Measurements from ENCODE around the gene ABO. TPM values are rescaled to one million over a fixed set of nuclear protein-coding genes. Genes with fewer than 3 reads are reported as not detected.

The ABO gene
- total and polyA plus RNA-seq, 4 donors: 3.9 to 23.0 (median 9.3) TPM

DNA sequence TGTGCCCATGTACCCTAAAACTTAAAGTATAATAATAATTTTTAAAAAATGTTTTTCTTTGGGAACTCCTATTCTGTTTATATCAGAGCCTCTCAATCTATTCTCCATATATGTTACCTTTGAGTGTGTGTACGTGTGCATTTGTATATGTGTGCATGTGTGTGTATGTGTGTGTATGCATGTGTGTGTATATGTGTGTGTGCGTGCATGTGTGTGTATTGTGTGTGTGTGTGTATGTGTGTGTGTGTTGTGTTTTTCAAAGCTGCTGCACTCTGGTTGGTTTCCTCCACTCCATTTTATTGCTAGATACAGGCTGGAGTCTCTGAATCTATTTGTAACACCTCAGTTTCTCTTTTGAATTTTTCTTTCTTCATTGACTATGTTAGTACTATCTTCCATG lies 41.0 kb upstream of the ABO start:
- Histone ChIP-seq H3K36me3 (ENCODE audit: control insufficient read depth in 4 of 4, insufficient read depth in 4 of 4, low read length in 4 of 4) (no peaks in the 10 kb centered on the region), H3K9me3 (ENCODE audit: control insufficient read depth in 4 of 4, insufficient read depth in 3 of 4, low read length in 3 of 4) (no peaks in the 10 kb centered on the region), H3K4me3 (no peak overlapping the region), H3K9ac (ENCODE audit: insufficient read depth in 1 of 2, low read length in 2 of 2) (no peak overlapping the region), H3K4me1 (ENCODE audit: control insufficient read depth in 5 of 5, insufficient read depth in 5 of 5, low read length in 5 of 5) (no peaks in the 10 kb centered on the region), H3K27ac (ENCODE audit: low read depth in 1 of 2, low read length in 1 of 2) (no peak overlapping the region), H3K27me3 (ENCODE audit: control insufficient read depth in 3 of 3, insufficient read depth in 3 of 3, low read length in 2 of 3) (no peaks in the 10 kb centered on the region)
- ATAC-seq (ENCODE audit: insufficient read depth, low FRiP score): no peak
- 81 to 83% methylated on average over 2 of the region's 2 CpGs for WGBS, 2 donors
- TF ChIP-seq CTCF (IDR thresholded peaks at IDR 0.05; ENCODE audit: control extremely low read depth, extremely low read depth): no peak
- no peak for DNase-seq

- WGBS, 2 donors: 83 to 90% methylated on average over 6 of the region's 6 CpGs
- H3K27me3 ChIP-seq (ENCODE audit: control insufficient read depth in 3 of 3, insufficient read depth in 3 of 3, low read length in 2 of 3): peaks cover 0 to 2% (median 0%) of the 10 kb centered on the region in 3 donors
- no peak for DNase-seq
- H3K36me3 ChIP-seq (ENCODE audit: control insufficient read depth in 4 of 4, insufficient read depth in 4 of 4, low read length in 4 of 4): no peaks in the 10 kb centered on the region
- no peaks in the 10 kb centered on the region for H3K4me1 ChIP-seq (ENCODE audit: control insufficient read depth in 5 of 5, insufficient read depth in 5 of 5, low read length in 5 of 5)
- H3K9me3 ChIP-seq (ENCODE audit: control insufficient read depth in 4 of 4, insufficient read depth in 3 of 4, low read length in 3 of 4): peaks cover 0 to 2% (median 0%) of the 10 kb centered on the region in 4 donors
- ATAC-seq (ENCODE audit: insufficient read depth, low FRiP score): no peak
- no peak overlapping the region for H3K9ac ChIP-seq (ENCODE audit: insufficient read depth in 1 of 2, low read length in 2 of 2)
- H3K27ac ChIP-seq (ENCODE audit: low read depth in 1 of 2, low read length in 1 of 2): no peak overlapping the region
- TF ChIP-seq CTCF (IDR thresholded peaks at IDR 0.05; ENCODE audit: control extremely low read depth, extremely low read depth): no peak
- no peak overlapping the region for H3K4me3 ChIP-seq
Measured at GRCh38 chr9:133309608-133310007, 34.6 kb upstream of the ABO start.

DNA sequence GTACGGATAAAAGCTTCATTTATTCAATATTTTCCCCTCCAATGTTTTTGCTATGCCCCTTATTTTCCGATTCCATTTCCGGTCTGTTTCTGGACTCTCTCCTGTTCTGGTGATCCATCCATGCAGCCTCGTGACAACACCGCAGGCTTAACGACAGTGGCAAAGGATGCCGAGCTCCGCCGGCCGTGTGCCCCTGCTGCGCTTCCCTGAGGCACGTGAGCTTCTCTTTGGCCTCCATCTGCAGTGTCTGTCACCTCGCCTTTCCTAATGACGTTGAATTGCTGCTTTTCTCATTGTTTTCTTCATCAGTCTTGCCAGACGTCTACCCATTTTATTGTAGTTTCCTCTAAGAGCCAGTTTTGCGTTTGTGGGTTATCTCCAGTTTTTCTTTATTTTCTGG lies 32.3 kb upstream of the ABO start:
- no peak overlapping the region for H3K27ac ChIP-seq (ENCODE audit: low read depth in 1 of 2, low read length in 1 of 2)
- no peak for ATAC-seq (ENCODE audit: insufficient read depth, low FRiP score)
- TF ChIP-seq CTCF (IDR thresholded peaks at IDR 0.05; ENCODE audit: control extremely low read depth, extremely low read depth): no peak
- H3K9ac ChIP-seq (ENCODE audit: insufficient read depth in 1 of 2, low read length in 2 of 2): no peak overlapping the region
- 74 to 79% methylated on average over 16 of the region's 16 CpGs for WGBS, 2 donors
- no peak for DNase-seq
- no peaks in the 10 kb centered on the region for H3K36me3 ChIP-seq (ENCODE audit: control insufficient read depth in 4 of 4, insufficient read depth in 4 of 4, low read length in 4 of 4)
- no peaks in the 10 kb centered on the region for H3K4me1 ChIP-seq (ENCODE audit: control insufficient read depth in 5 of 5, insufficient read depth in 5 of 5, low read length in 5 of 5)
- H3K4me3 ChIP-seq: no peak overlapping the region
- peaks cover 0 to 2% (median 0%) of the 10 kb centered on the region in 4 donors for H3K9me3 ChIP-seq (ENCODE audit: control insufficient read depth in 4 of 4, insufficient read depth in 3 of 4, low read length in 3 of 4)
- peaks cover 0 to 2% (median 0%) of the 10 kb centered on the region in 3 donors for H3K27me3 ChIP-seq (ENCODE audit: control insufficient read depth in 3 of 3, insufficient read depth in 3 of 3, low read length in 2 of 3)
